ENCODE data around the gene FOS.

DNA sequence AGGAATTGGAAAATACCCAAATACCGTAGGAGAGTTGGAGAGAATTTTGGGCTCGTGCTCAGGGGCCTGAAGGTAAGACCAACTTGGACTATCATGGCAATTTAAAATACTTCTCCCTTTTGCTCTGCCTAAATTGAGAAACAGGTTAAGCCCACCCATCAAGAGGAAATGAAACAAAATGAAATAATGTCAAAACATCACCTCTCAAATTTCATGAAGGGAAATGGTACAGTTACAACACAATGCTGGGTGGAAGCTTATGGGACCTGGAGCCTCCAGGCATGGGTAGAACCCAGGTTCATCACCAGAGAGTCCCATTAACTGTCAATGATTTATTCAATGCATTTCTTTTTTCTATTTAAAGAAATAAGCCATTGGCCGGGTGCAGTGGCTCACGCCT lies 33.7 kb downstream of the FOS start:
- TF ChIP-seq, protein P1, sequence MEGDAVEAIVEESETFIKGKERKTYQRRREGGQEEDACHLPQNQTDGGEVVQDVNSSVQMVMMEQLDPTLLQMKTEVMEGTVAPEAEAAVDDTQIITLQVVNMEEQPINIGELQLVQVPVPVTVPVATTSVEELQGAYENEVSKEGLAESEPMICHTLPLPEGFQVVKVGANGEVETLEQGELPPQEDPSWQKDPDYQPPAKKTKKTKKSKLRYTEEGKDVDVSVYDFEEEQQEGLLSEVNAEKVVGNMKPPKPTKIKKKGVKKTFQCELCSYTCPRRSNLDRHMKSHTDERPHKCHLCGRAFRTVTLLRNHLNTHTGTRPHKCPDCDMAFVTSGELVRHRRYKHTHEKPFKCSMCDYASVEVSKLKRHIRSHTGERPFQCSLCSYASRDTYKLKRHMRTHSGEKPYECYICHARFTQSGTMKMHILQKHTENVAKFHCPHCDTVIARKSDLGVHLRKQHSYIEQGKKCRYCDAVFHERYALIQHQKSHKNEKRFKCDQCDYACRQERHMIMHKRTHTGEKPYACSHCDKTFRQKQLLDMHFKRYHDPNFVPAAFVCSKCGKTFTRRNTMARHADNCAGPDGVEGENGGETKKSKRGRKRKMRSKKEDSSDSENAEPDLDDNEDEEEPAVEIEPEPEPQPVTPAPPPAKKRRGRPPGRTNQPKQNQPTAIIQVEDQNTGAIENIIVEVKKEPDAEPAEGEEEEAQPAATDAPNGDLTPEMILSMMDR (conservative IDR thresholded peaks at IDR 0.05; ENCODE audit: low read depth, low read length) = no peak
- TF ChIP-seq BHLHE40 (IDR thresholded peaks at IDR 0.05; ENCODE audit: low read depth, low read length) = no peak
- TF ChIP-seq RCOR1 (IDR thresholded peaks at IDR 0.05; ENCODE audit: insufficient replicate concordance, low read length) = no peak
- no peak for TF ChIP-seq POLR2A (IDR thresholded peaks at IDR 0.05; ENCODE audit: low read depth, low read length)
- no peak for TF ChIP-seq CHD1 (IDR thresholded peaks at IDR 0.05; ENCODE audit: low read depth, low read length)
- no peak for TF ChIP-seq SMC3 (IDR thresholded peaks at IDR 0.05; ENCODE audit: low read depth, low read length)

Measured in IMR-90 (cell line).